RWPE1 (cell line): ENCODE measurements around the gene ABLIM3.

ENCODE experiments used
- CTCF ChIA-PET: fragments of 350-600 bp; sonication (Branson Sonifier 250); formaldehyde crosslinking; extraction: SDS; loops from one replicate; lab custom pipeline; 2021; lab: Yijun Ruan, JAX
- POLR2A ChIA-PET: fragments of 400-600 bp; formaldehyde crosslinking; extraction: SDS; loops from one replicate; lab custom pipeline; 2020; ENCODE audit warnings: antibody characterized with exemption; ENCODE audit not compliant: low non-redundant PET; lab: Yijun Ruan, JAX
- DNase-seq: peaks from one replicate; pipeline ENCODE4 v3.0.0; 2012; ENCODE audit warnings: low spot score
- H3K27ac ChIP-seq: fragments of 450-650 bp; 2 replicates; pipeline ENCODE4 v1.5.1; 2017
- CTCF ChIP-seq: fragments of 450-650 bp; conservative IDR thresholded peaks from 2 replicates; pipeline ENCODE4 v1.5.1; 2017; ENCODE audit warnings: low read depth, mild to moderate bottlenecking

Gene ABLIM3

GRCh38 chr5:149130121-149130914 lies 11.0 kb upstream of the ABLIM3 start:
- CTCF ChIA-PET: interaction anchor here (0.6 to 1.0 kb wide), 9 partner anchors 9 to 101 kb away, joined by 3 to 6 read pairs (median 4); partner anchors contain the start of gene ABLIM3
- no peak for DNase-seq
- no peak overlapping the region for H3K27ac ChIP-seq
- POLR2A ChIA-PET: no interaction called here
- no peak; the same call in 1 of the 2 replicates for TF ChIP-seq CTCF

- no peak overlapping the region for H3K27ac ChIP-seq
- no peak for DNase-seq
- no peak for TF ChIP-seq CTCF
- POLR2A ChIA-PET: no interaction called here
- CTCF ChIA-PET: interaction anchor here (0.5 to 1.4 kb wide), 4 partner anchors 47 to 133 kb away, joined by 3 to 4 read pairs (median 4); no protein-coding TSS in a partner anchor
Measured at GRCh38 chr5:149132474-149132873, 8.8 kb upstream of the ABLIM3 start.

- TF ChIP-seq CTCF: no peak
- ChIA-PET CTCF (interaction anchor here (0.5 to 1.1 kb wide), 5 partner anchors 8 to 135 kb away, joined by 3 to 5 read pairs (median 3); no protein-coding TSS in a partner anchor), POLR2A (interaction anchor here (0.6 kb wide), 1 partner anchor 59 kb away, joined by 4 read pairs; no protein-coding TSS in a partner anchor)
- peak overlapping the region; percentile 90 for H3K27ac ChIP-seq
- peak; percentile 95 for DNase-seq
Measured at GRCh38 chr5:149133795-149134777, 7.2 kb upstream of the ABLIM3 start.

GRCh38 chr5:149134778-149135500 lies 6.4 kb upstream of the ABLIM3 start:
- peak overlapping the region; percentile 90 for H3K27ac ChIP-seq
- DNase-seq: no peak
- CTCF ChIA-PET: interaction anchor here (0.9 to 1.1 kb wide), 3 partner anchors 20 to 130 kb away, joined by 3 to 5 read pairs (median 3); no protein-coding TSS in a partner anchor
- no peak for TF ChIP-seq CTCF
- POLR2A ChIA-PET: interaction anchor here (0.6 kb wide), 1 partner anchor 58 kb away, joined by 4 read pairs; no protein-coding TSS in a partner anchor

GRCh38 chr5:149135536-149136201 lies 5.6 kb upstream of the ABLIM3 start:
- no peak for DNase-seq
- ChIA-PET POLR2A (no interaction called here), CTCF (interaction anchor here (0.6 to 0.7 kb wide), 4 partner anchors 12 to 149 kb away, joined by 3 to 5 read pairs (median 4); no protein-coding TSS in a partner anchor)
- TF ChIP-seq CTCF: no peak
- H3K27ac ChIP-seq: no peak overlapping the region
